ENCODE results near the gene RIPK1. TPM values are rescaled to one million over a fixed set of nuclear protein-coding genes. Genes with fewer than 3 reads are reported as not detected.
A peak's percentile ranks its signal among the peaks of the same experiment; 100 is the strongest.

The RIPK1 gene
- total and polyA plus RNA-seq, 9 of the 15 experiments (the other 6 are each of a cell fraction or from before 2014, with no cell fraction given) = 3.8 to 24.9 (median 17.7) TPM

- TF ChIP-seq MYNN (IDR thresholded peaks at IDR 0.05) (no peak), MYNN (CRISPR knock-in tag; IDR thresholded peaks at IDR 0.05) (no peak), MLLT1 (IDR thresholded peaks at IDR 0.05) (no peak), CREB3L1 (IDR thresholded peaks at IDR 0.05; ENCODE audit: borderline replicate concordance, low read depth) (peak; percentile 49; the same call in 1 of the 2 replicates), HSF4 (CRISPR knock-in tag; IDR thresholded peaks at IDR 0.05; ENCODE audit: borderline replicate concordance) (no peak), RBM17 (IDR thresholded peaks at IDR 0.05; ENCODE audit: borderline replicate concordance, low read depth, low read length) (no peak), ZNF146 (CRISPR knock-in tag; IDR thresholded peaks at IDR 0.05; ENCODE audit: unreplicated experiment) (no peak), PHB (CRISPR knock-in tag; IDR thresholded peaks at IDR 0.05) (no peak; the same call in 1 of the 2 replicates), PCBP1 (IDR thresholded peaks at IDR 0.05; ENCODE audit: low read depth, low read length, poor library complexity, severe bottlenecking) (peak; percentile 95), TSHZ1 (CRISPR knock-in tag; IDR thresholded peaks at IDR 0.05) (no peak), GABPB1 (CRISPR knock-in tag; IDR thresholded peaks at IDR 0.05) (peak; percentile 75; the same call in 1 of the 2 replicates), TFAM (CRISPR knock-in tag; conservative IDR thresholded peaks at IDR 0.05) (no peak), RBM15 (IDR thresholded peaks at IDR 0.05; ENCODE audit: insufficient read depth, low read length) (no peak)
- TF ChIP-seq, protein P1, sequence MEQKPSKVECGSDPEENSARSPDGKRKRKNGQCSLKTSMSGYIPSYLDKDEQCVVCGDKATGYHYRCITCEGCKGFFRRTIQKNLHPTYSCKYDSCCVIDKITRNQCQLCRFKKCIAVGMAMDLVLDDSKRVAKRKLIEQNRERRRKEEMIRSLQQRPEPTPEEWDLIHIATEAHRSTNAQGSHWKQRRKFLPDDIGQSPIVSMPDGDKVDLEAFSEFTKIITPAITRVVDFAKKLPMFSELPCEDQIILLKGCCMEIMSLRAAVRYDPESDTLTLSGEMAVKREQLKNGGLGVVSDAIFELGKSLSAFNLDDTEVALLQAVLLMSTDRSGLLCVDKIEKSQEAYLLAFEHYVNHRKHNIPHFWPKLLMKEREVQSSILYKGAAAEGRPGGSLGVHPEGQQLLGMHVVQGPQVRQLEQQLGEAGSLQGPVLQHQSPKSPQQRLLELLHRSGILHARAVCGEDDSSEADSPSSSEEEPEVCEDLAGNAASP (IDR thresholded peaks at IDR 0.05) = no peak
Observed at GRCh38 chr6:3157131-3157933, 89.0 kb downstream of the RIPK1 start, which contains the start of gene TUBB2A (continued).
